HG03457 (cell line): Measurements from ENCODE around the gene CCKAR.

Experiments
- ATAC-seq: cut with Tn5 transposase; IDR thresholded peaks from one replicate; pipeline ENCODE4 v1.9.1; 2021; ENCODE audit warnings: moderate number of reproducible peaks; ENCODE audit not compliant: unreplicated experiment

The CCKAR gene

GRCh38 chr4:26459756-26460530 is 30.3 kb downstream of the CCKAR start:
- ATAC-seq = no peak

- ATAC-seq = no peak
Observed at GRCh38 chr4:26459054-26459755, 31.1 kb downstream of the CCKAR start.

DNA sequence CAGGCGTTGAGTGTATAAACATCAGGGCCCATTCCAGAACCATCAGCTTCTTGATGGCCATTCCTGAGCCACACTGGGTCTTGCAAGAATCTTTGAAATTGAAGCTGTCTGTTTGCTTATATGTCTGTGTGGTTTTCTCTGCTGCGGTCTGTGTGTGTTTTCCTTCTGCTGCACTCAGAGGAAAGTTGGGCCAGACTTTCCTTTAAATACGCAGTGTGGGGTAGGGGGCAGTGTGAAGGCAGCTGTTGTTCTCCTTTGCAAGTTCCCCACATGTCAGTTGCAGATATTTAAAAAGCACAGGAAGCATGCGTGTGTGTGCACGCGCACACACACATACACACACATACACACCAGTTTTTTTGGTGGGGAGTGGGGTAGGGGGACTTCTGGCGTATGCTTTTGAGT is 32.1 kb downstream of the CCKAR start:
- no peak for ATAC-seq

DNA sequence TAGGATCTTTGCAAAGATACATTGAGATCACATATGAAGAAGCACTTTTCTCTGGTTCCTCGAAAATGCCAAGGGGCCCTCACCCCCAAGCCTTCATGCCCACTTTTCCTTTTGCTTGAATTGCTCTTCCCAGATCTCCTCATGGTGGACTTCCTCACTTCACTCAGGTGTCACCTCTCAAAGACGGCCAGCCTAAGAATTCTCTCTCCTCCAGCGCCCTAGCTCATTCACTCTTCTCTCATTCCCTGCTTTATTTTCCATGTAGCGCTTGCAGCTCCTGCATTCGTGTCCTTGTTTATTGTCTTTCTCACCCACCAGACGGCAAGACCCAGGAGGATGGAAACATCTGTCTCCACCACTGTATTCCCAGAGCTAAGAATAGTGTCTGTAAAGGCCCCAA is 32.9 kb downstream of the CCKAR start:
- ATAC-seq = no peak

DNA sequence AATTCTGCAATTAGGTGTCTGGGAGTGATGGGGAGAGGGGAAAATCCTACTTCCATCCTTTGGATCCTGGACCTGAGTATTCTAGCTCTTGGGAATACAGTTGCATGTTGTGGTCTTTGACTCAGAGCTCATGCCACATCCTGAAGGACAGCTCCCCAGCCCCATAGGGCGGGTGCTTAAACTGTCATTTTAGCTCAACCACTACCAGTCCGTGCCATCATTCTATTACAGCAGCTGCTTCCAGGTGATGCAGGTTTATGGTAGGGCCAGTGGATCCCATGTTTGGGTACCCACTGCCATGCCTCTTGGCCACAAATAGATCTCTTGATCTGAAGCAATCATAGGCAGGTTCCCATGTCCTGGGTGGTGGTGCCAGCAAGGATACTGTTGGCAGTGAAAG is 34.7 kb downstream of the CCKAR start:
- no peak for ATAC-seq

- ATAC-seq = no peak
Observed at GRCh38 chr4:26454961-26455360, 35.3 kb downstream of the CCKAR start.

GRCh38 chr4:26452565-26453531 is 37.4 kb downstream of the CCKAR start:
- no peak for ATAC-seq

DNA sequence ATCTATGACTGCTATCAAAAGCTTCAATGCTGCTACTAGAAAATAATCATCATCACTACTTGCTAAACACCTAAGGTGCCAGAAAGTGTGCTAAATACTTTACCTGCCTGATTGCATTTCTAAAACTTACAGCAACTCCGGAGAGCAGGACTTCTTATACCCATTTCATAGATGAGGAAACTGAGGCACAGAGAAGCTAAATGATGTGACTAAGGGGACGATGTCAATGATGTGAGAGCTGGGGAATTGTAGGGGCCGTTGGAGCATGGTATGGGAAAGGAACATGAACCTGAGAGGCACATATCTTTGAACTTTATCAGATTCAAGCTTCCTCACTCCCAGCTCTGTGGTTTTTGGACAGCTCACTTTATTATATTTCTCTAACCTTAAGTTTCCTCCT is 38.7 kb downstream of the CCKAR start:
- ATAC-seq = no peak

- no peak for ATAC-seq
Observed at GRCh38 chr4:26450418-26450817, 39.9 kb downstream of the CCKAR start.

DNA sequence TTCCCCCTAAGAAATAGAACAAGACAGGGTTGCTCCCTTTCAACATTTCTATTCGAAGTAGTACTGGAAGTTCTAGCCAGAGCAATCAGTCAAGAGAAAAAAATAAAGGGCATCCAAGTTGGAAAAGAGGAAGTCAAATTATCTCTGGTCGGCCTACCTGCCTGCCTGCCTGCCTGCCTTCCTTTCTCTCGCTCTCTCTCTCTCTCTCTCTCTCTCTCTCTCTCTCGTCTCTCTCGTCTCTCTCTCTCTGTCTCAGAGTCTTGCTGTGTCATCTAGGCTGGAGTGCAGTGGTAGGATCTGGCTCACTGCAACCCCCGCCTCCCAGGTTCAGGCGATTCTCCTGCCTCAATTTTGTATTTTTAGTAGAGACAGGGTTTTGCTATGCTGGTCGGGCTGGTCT is 42.9 kb downstream of the CCKAR start:
- no peak for ATAC-seq

DNA sequence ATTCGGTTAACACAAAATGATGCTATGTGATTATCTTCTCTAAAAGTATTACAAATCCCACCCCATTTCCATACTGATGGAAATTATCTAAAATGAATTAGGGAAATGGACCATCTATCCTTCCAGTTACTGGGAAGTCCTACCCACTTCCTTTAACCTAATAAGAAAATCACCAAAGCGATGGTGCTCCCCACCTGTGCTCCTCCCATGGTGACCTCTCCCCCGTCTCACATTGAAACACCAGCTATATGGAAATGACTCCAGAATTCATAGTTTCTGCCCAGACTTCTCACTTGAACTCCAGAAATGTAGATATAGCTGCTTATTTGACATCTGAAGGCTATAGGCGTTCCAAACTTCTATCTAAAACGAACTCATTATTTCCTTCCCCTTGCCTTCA is 48.5 kb downstream of the CCKAR start:
- no peak for ATAC-seq

GRCh38 chr4:26441102-26441501 is 49.2 kb downstream of the CCKAR start:
- no peak for ATAC-seq

DNA sequence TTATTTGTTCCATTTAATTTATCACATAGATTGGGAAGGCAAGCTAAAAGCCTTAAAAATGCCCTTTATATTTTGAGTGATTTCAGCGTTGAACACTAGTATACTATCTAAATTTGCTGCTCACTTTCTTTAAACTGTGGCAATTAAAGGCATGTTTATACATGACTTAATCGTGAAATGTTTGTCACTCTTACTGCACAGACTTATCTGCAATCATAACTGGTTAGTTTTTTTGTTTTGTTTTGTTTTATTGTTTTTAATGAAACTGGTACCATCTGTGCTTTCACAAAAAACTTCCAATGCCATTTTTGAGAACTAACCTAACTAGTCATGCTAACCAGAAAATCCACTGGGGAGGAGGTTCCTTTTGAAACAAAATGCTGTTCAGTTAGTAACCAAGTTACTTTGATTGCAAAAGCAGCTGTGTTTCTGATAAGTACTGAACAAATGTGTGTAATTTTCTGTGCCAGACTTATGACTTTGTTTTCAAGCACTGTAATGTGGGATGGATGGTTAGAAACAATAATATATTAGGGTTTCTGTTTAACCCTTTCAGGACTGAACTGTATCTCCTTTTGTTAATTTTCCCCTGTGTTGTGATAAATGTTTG is 56.1 kb downstream of the CCKAR start:
- no peak for ATAC-seq

DNA sequence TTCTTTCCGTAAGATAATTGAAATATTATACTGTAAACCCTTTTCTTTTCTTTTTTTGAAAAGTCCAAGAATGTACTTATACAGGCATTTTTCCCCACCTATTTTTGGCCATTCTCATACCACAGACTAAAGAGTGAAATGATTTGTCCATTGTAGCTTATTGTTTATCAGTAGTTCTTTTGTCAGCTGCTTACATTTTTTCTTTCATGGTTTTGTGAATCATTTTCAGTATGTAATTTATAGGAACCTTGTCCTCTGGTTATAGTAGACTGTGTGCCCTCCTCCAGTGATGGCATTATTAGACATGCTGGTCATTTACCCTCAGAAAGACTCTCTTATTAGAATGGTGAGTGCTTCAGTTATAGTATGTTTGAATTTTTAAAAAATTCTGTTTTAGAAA is 56.7 kb downstream of the CCKAR start:
- ATAC-seq = no peak

DNA sequence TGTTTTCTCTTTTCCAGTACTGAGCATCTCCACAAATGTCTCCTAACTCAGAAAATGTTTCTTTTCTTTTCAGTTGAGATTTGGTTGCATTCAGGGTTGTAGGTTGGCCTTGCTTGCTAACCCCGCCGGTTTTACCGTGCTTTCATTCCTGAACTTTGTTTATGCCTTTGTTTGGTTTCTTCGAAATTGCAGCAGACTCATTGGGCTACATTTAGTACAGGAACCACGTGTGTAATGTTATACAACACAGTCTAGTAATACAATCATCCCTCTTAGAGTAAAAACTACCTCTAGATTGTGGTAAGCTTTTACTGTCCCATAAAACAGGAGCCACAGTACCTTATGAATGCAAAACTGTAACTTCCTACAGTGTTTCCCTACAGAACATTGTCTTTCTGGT is 57.9 kb downstream of the CCKAR start:
- ATAC-seq = no peak

DNA sequence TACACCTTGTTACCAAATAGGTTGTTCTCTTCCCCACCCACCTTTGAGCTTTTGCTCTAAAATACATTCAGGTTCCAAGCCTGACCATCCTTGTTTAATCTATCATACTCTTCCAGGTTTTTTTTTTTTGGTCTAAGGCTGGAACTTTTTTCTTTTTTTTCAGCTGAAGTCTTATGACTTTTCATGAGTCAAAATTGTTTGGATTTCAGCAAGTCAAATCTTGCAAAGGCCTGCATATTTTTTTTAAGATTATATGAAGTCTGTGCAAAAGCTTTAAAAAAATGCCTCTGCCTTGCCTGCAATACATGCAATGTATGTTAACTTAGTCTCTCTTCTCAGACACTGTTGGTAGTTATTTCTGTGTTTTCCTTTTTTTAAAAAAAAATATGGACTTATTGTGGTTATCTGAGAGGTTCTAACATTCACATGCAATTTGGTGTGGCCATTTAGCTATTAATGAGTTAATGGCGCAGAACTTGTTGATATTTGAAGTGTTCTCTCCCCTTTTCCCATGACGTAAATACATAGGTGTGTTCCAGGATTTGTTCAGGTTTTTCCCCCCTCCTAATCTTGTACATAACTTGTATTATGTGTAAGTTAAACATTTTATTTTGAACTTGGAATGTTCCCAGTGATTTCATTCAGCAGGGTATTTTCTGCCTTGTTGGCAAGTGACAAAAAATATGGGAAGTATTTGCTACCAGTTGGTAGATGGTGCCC is 58.7 kb downstream of the CCKAR start:
- no peak for ATAC-seq
